ENCODE measurements around the gene HCN1.
"Not testable (repeated sequence)": the region's sequence is repeated elsewhere in the genome, so short reads cannot be mapped to it uniquely, and the experiment has no call there.

HCN1 gene

DNA sequence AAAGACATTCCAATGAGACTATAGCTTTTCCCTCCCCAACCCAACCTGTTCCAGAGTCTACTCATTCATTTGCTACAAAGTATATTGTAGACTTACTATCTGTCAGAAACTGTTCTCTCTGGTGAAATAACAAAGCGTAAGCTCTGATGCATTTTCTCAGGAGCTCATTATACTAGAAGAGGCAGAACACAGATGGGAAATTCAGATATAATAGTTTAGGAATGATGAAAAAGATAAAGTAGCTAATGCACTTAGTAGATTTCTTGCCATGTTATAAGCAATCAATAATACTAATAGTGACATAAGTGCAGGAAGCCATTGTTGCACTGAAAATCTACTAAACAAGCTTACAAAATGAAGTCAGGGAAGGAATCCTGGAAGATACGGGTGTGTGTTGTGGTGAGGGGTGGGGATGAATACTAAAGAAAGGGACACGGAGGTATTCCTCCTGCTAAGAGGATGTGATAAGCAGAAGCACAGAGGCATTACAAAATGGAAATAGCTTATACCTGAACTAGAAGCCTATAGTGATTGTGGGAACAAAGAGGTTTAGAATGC lies 78.2 kb downstream of the HCN1 start:
- DNase-seq (ENCODE audit: low spot score): no peak

GRCh38 chr5:45609661-45610060 lies 86.5 kb downstream of the HCN1 start:
- DNase-seq (ENCODE audit: low spot score): no peak

DNA sequence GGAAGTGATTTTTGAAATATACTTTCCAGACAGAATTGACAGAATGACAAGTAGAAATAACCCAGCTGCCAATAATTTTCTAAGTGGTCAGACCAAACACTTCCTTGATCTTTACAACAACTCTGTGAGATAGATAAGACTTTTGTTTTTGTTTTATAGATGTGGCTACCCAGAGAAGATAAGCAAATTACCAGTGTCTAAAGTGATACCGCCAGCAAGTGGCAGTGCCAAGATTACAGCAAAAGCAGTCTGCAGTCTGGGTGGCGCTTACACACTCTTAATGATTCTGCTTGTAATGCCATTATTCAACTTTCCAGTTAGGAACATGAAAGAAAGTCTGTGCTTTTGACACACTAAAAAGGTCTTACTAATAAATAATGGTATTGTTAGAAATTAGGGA lies 92.1 kb downstream of the HCN1 start:
- no peak for DNase-seq (ENCODE audit: low spot score)

DNA sequence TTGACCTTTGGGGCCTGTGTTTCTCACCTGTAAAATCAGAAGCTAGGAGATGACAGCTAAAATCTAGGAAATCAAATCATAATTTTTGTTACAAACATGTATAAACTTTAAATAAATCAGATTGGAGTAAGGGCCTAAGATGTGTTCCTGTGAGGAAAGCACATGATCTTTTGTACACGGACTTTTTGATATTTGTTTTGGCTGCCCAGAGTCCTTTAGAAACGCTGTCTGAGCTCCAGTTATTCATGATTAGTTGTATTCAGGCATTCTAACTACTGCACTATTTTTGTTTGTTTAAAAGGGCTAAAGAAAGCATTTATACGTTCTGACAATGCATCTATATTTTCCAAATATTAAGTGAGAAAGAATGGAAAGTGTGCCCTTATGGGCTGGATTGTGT lies 94.8 kb downstream of the HCN1 start:
- no peak for DNase-seq (ENCODE audit: low spot score)

GRCh38 chr5:45596320-45596719 lies 99.9 kb downstream of the HCN1 start:
- DNase-seq (ENCODE audit: low spot score): no peak

- DNase-seq (ENCODE audit: low spot score): not testable (repeated sequence)
These were observed 110.2 kb downstream of the HCN1 start for GRCh38 chr5:45586001-45586400.

- no peak for DNase-seq (ENCODE audit: low spot score)
These were observed 117.9 kb downstream of the HCN1 start for GRCh38 chr5:45578270-45578669.

- no peak for DNase-seq (ENCODE audit: low spot score)
These were observed 127.4 kb downstream of the HCN1 start for GRCh38 chr5:45568813-45569212.

DNA sequence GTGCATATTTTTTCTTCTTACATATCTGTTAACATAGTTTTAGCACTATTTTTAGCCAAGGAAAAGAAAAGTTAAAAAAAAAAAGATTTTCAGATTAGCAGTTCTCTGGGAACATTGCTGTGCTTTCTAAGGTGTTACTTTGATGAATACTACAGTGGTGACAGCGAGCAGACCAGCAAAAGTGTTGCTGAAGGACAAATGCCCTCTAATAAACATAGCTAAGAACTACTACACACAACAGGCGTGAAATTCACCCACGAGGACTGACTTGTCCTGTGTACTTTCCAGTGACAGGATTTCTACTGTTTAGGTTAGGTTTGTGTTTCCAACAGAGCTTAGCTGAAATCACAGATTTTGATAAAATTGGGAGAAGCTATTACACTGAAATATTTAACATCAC lies 153.8 kb downstream of the HCN1 start:
- no peak for DNase-seq (ENCODE audit: low spot score)

- DNase-seq (ENCODE audit: low spot score): no peak
These were observed 162.5 kb downstream of the HCN1 start for GRCh38 chr5:45533663-45534062.

DNA sequence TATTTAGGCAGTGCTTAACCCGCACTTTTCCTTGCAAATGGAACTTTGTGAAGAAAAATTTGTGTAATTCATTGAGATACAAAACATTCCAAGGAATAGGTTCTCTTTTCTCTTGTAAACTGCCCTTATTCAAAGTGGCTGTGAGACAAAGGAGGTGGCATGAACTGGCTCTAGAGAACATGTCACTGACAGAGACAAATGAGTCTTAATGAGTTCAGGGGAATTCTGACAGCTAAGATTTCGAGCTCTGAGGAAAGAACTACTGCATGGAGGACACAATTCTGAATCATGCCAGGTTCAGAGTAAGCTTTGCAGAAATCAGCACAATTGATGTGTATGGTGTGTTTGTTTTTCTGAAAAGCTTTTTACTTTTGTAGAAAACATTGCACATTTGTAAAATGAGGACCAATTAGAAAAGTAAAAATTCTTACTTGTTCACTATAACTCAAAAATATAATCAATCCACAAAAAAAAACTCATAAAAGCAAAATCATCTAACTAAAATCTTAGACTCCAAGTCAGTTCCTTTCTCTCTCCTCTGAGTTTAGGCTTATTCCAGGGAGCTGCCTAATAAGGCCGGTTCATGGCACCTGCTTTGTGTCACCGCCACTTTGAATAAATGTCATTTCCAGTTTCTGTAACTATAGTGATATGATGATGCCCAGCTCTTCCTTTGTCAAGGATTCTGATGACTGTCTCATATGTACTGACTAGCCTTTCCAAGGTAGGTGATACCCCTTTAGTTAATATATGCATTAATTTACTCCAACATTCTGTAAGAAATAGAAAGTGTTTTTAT lies 163.2 kb downstream of the HCN1 start:
- DNase-seq (ENCODE audit: low spot score): peak; percentile 37

DNA sequence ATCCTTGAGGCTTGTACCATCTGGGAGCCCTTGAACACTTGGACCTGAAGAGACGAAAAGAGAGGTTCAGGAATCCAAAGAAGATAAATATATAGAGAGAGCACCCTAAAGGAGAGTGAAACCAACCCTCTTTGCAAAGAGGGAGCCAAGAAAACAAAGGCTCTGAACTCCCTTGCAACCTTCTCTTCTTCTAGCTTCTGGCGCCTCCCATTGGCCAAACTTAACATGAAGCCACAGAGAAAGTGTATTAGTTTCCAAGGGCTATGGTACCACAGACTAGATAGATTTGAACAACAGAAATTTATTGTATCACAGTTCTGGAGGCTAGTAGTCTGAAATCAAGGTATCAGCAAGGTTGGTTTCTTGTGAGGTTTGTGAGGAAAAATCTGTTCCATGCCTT lies 175.1 kb downstream of the HCN1 start:
- DNase-seq (ENCODE audit: low spot score): peak; percentile 39

DNA sequence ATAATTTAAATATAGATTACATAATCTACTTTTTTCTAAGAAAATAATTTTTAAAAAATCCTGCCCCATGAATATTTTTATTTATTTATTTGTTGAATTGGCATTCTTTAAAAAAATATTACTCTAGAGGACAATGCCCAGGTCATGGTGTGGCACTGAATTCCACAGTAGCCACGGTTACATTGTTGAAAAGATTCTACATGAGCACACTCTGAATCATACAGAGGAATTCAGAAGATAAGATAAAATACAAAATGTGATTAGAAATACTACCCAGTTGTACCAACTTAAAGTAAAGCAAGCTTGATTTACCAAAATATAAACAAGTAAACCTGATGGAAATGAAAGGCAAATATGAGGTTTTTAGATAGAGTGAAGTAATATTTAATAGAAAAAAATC lies 183.7 kb downstream of the HCN1 start:
- DNase-seq (ENCODE audit: low spot score): no peak

DNA sequence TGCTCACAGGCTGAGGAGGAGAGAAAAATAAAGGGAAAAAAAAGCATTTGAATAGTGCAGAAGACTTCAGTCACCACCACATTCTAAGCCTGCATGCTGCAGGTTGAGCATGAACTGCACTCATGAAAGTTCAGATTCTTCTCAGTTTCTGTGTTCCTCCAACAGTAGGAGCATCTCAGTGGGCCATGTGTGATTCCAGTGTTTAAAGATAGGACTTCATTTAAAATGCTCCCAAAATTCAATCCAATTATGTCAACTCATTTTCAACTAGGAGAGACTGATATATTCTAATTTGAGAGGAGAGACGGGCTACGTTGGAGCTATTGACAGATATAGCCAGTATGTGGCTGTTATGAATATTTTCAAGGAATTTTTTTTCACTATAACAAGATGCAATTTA lies 186.8 kb downstream of the HCN1 start:
- no peak for DNase-seq (ENCODE audit: low spot score)

- DNase-seq (ENCODE audit: low spot score): no peak
These were observed 188.0 kb downstream of the HCN1 start for GRCh38 chr5:45508135-45508534.

- no peak for DNase-seq (ENCODE audit: low spot score)
These were observed 189.0 kb downstream of the HCN1 start for GRCh38 chr5:45507178-45507577.

DNA sequence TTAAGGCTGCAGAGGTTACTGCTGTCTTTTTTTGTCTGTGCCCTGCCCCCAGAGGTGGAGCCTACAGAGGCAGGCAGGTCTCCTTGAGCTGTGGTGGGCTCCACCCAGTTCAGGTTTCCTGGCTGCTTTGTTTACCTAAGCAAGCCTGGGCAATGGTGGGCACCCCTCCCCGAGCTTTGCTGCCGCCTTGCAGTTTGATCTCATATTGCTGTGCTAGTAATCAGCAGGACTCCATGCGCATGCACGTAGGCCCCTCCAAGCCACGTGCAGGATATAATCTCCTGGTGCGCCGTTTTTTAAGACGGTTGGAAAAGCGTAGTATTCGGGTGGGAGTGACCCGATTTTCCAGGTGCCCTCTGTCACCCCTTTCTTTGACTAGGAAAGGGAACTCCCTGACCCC lies 197.2 kb downstream of the HCN1 start:
- not testable (repeated sequence) for DNase-seq (ENCODE audit: low spot score)

DNA sequence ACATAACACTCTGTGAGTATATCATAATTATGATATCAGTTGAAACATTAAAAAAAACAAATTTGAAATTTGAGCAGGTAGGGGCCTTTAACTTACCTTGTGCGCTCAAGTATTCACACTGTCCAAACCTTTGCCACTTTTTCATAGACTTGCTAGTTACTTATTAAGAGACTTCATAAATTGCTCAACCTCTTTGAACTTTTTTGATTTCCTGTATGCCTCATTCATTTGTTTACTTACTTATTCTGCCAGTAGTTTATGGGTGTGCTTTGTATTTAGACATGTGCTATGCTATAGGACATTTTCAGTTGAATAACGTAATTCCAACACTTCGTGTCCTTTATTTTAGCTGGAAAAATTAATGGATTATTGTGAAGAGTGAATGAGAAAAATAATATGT lies 204.8 kb downstream of the HCN1 start:
- no peak for DNase-seq (ENCODE audit: low spot score)

DNA sequence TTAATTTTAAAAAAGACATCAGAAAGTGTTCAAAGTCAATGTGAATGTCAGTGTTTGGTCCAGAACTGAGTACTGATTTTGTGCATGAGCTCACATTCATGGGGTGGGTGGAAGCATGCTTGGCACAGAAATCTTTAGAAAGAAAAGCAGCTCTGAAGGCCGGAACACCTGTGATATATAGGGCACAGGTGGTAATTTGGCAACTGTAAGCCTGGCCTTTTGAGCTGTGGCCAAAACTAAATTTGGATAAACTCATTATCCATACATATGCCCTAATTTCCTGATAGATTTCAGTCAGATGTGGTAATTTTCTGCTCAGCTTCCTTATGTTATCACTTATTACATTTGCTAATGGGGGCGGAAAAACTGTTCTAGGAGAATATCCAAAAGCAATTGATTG lies 211.4 kb downstream of the HCN1 start:
- no peak for DNase-seq (ENCODE audit: low spot score)

DNA sequence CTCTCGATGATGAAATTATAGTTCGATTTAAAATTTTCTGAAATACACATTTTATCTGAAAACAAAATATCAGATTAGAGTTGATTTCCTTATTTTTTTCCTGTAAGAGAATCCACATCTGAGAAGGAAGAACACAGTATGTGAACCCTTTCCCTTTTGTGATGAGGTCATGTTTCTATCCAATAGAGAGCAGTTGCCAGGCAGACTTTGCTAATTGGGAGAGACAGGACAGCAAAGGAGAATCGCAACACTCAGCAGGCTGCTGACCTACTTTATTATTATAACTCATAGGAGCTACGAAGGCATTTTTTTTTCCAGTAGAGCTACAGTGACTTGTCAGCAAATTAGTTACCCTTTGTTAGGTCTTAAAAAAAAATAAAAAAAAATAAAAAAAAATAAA lies 242.1 kb downstream of the HCN1 start:
- DNase-seq (ENCODE audit: low spot score): peak; percentile 67

DNA sequence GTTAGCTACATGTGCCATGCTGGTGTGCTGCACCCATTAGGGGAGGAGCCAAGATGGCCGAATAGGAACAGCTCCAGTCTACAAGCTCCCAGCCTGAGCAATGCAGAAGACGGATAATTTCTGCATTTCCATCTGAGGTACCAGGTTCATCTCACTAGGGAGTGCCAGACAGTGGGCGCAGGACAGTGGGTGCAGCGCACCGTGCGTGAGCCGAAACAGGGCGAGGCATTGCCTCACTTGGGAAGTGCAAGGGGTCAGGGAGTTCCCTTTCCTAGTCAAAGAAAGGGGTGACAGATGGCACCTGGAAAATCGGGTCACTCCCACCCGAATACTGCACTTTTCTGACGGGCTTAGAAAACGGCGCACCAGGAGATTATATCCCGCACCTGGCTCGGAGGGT lies 251.3 kb downstream of the HCN1 start:
- DNase-seq (ENCODE audit: low spot score): not testable (repeated sequence)

GRCh38 chr5:45440466-45440865 lies 255.7 kb downstream of the HCN1 start:
- DNase-seq (ENCODE audit: low spot score): no peak

GRCh38 chr5:45437752-45438151 lies 258.4 kb downstream of the HCN1 start:
- no peak for DNase-seq (ENCODE audit: low spot score)
